ENCODE measurements around the gene NCAM2. TPM values are rescaled to one million over a fixed set of nuclear protein-coding genes. Genes with fewer than 3 reads are reported as not detected.

The NCAM2 gene
- total RNA-seq, 1 donor from 2014 or later, result 1.3 TPM

DNA sequence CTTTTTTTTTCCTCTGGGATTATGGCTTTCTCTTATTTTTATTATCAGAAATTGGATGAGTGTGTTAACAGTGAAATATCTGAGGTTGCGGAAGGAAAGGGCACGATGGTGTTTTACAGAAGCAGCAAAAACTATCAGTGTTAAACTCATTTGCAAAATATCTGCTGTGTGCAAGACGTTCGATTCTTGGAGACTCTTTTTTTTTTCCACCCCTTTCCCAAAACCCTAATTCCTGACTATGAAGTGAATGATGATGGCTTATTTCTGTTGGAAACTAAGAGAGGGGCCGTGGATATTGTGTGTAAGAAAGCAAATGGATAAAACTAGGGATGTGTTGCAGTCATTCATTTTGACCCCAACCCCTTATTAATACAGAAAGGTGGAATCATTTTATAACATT, 677 bp downstream of the NCAM2 start:
- FAIRE-seq (no peak), DNase-seq (ENCODE audit: low read depth) (no peak)
- no peaks in the 10 kb centered on the region for H3K36me3 ChIP-seq (ENCODE audit: control insufficient read depth, insufficient read depth, low read length)
- H3K27me3 ChIP-seq (ENCODE audit: control insufficient read depth, insufficient read depth, low read length), result peaks cover 8% of the 10 kb centered on the region
- no peak overlapping the region for H3K4me3 ChIP-seq (ENCODE audit: low read depth, low read length)
- TF ChIP-seq, protein P1, sequence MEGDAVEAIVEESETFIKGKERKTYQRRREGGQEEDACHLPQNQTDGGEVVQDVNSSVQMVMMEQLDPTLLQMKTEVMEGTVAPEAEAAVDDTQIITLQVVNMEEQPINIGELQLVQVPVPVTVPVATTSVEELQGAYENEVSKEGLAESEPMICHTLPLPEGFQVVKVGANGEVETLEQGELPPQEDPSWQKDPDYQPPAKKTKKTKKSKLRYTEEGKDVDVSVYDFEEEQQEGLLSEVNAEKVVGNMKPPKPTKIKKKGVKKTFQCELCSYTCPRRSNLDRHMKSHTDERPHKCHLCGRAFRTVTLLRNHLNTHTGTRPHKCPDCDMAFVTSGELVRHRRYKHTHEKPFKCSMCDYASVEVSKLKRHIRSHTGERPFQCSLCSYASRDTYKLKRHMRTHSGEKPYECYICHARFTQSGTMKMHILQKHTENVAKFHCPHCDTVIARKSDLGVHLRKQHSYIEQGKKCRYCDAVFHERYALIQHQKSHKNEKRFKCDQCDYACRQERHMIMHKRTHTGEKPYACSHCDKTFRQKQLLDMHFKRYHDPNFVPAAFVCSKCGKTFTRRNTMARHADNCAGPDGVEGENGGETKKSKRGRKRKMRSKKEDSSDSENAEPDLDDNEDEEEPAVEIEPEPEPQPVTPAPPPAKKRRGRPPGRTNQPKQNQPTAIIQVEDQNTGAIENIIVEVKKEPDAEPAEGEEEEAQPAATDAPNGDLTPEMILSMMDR (IDR thresholded peaks at IDR 0.05; ENCODE audit: insufficient read depth, low read length, severe bottlenecking), result no peak

DNA sequence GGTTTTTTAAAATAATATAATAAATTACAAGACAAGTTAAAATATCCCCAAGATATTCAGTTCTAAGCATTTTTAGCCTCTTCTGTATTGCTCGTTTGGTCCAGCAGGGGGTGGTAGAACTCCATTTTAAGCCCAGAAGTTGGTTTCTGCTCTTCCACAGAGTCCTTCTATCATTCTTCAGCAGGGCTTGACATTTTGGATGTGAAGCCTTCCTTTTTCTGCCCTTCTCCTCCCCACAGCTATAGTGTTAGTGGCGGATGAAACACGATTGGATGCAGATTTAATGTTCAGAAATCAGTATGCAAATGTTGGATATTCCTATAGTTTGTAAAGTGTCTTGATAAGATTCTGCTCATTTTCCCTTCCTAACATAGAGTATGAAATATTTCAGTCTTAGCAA, 1.4 kb downstream of the NCAM2 start:
- DNase-seq (ENCODE audit: low read depth) (peak; percentile 7), FAIRE-seq (no peak)
- H3K27me3 ChIP-seq (ENCODE audit: control insufficient read depth, insufficient read depth, low read length), result peaks cover 8% of the 10 kb centered on the region
- H3K36me3 ChIP-seq (ENCODE audit: control insufficient read depth, insufficient read depth, low read length), result no peaks in the 10 kb centered on the region
- no peak overlapping the region for H3K4me3 ChIP-seq (ENCODE audit: low read depth, low read length)
- TF ChIP-seq, protein P1 (IDR thresholded peaks at IDR 0.05; ENCODE audit: insufficient read depth, low read length, severe bottlenecking), result peak; percentile 64

DNA sequence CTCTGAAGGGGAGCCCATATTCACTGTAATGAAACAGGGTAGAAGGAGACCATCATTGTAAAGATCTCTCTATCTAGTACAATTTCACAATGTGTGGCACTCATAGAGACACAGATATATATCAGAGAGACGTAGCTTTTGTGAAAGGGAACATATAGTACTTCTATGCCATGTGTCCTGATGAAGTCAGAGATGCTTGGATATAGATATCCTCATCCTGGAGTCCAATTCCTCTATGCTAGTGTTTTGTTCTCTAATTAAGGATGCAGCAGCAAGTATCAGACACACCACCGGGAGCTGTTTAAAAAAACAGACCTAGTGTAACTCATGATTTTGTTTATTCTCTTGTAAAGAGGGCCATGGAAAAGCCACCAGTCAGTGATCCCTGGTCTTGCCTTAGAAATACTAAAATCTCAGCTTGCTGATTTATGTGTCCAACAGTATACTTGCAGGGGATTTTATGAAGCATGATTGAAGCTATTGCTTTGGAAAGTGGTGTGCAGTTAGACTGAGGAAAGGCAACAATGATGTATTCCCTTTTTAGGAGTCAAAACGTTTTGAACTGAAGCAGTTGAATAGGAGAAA, 2.5 kb downstream of the NCAM2 start:
- peaks cover 8% of the 10 kb centered on the region for H3K27me3 ChIP-seq (ENCODE audit: control insufficient read depth, insufficient read depth, low read length)
- no peaks in the 10 kb centered on the region for H3K36me3 ChIP-seq (ENCODE audit: control insufficient read depth, insufficient read depth, low read length)
- no peak overlapping the region for H3K4me3 ChIP-seq (ENCODE audit: low read depth, low read length)
- FAIRE-seq (no peak), DNase-seq (ENCODE audit: low read depth) (no peak)
- TF ChIP-seq, protein P1 (IDR thresholded peaks at IDR 0.05; ENCODE audit: insufficient read depth, low read length, severe bottlenecking), result no peak

DNA sequence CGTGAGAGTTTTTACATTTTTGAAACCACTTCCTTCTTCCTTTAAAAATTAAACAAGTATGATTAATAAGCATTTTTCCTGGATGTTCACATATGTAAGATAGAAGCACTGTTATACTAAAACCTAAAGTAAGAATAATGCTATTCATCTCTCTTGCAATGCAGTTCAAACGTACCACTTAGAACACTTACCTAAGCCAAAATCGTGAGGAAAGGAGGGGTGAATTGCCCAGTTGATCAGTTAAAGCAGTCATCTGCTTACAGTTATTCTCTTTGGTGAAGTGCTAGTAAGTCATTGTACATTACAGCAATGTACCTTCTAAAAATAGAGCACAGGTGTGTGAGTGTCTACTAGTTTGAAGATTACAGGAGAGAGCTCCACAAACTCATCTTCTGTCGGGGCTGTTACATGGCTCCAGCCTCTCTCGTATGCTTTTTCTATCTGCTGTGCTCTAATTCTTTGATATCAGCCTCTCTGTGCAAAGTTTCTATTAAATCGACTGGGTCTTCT, 3.4 kb downstream of the NCAM2 start:
- Histone ChIP-seq H3K27me3 (ENCODE audit: control insufficient read depth, insufficient read depth, low read length) (peaks cover 8% of the 10 kb centered on the region), H3K4me3 (ENCODE audit: low read depth, low read length) (no peak overlapping the region), H3K36me3 (ENCODE audit: control insufficient read depth, insufficient read depth, low read length) (no peaks in the 10 kb centered on the region)
- DNase-seq (ENCODE audit: low read depth), result no peak
- TF ChIP-seq, protein P1 (IDR thresholded peaks at IDR 0.05; ENCODE audit: insufficient read depth, low read length, severe bottlenecking), result no peak
- FAIRE-seq, result no peak

DNA sequence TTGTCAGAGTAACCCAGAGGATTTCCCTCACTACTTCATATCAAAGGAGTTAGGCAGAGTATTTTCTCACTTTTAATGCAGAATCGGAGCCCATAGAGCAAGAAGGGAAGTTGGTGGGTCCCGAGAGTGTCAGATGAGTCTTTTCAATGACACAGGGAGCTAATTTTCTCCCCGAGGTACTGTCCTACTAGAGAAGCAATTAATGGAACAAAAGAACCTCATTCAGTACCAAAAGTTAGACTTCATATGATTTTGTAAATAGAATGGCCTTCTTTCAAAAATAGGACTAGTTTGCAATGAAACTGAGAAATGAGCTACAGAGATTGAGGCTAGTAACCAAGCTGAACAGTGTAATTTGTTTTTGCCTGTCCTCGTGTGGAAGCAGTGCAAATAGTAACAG, 3.9 kb downstream of the NCAM2 start:
- no peaks in the 10 kb centered on the region for H3K36me3 ChIP-seq (ENCODE audit: control insufficient read depth, insufficient read depth, low read length)
- H3K4me3 ChIP-seq (ENCODE audit: low read depth, low read length), result no peak overlapping the region
- peaks cover 6% of the 10 kb centered on the region for H3K27me3 ChIP-seq (ENCODE audit: control insufficient read depth, insufficient read depth, low read length)
- TF ChIP-seq, protein P1 (IDR thresholded peaks at IDR 0.05; ENCODE audit: insufficient read depth, low read length, severe bottlenecking), result no peak
- DNase-seq (ENCODE audit: low read depth), result no peak
- no peak for FAIRE-seq

DNA sequence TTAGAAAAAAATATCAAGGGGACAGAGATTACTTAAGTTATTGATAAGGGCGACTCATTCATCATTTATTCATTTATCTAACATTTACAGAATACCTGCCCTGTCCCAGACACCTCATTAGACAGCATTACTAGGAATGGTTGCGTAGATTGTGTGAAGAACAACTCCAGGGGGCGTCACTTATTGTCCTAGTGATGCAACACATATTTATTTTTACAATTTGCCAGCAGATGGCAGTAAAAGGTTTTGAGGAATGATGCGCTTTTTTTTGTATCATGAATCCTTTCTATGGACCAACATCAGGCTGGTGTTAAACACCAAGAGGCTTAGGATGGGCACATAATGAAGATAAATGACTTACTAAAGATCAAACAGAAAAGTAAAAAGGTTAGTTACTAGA, 5.5 kb downstream of the NCAM2 start:
- DNase-seq (ENCODE audit: low read depth) (peak; percentile 16), FAIRE-seq (no peak)
- Histone ChIP-seq H3K27me3 (ENCODE audit: control insufficient read depth, insufficient read depth, low read length) (no peaks in the 10 kb centered on the region), H3K4me3 (ENCODE audit: low read depth, low read length) (no peak overlapping the region), H3K36me3 (ENCODE audit: control insufficient read depth, insufficient read depth, low read length) (no peaks in the 10 kb centered on the region)
- TF ChIP-seq, protein P1 (IDR thresholded peaks at IDR 0.05; ENCODE audit: insufficient read depth, low read length, severe bottlenecking), result no peak
